H1 (cell line): ENCODE data around the gene ATP5MC2. TPM values are rescaled to one million over a fixed set of nuclear protein-coding genes. Genes with fewer than 3 reads are reported as not detected.

Experiments used
- CTCF ChIA-PET: fragments of 300-600 bp; sonication (Branson Sonifier 250); formaldehyde crosslinking; loops from one replicate; lab custom pipeline; 2021; ENCODE audit not compliant: partially characterized antibody; lab: Charles Lee
- POLR2A ChIA-PET: fragments of 300-600 bp; sonication (Branson Sonifier 250); formaldehyde crosslinking; loops from one replicate; lab custom pipeline; 2021; ENCODE audit warnings: inconsistent platforms; ENCODE audit not compliant: partially characterized antibody; lab: Charles Lee
- DNase-seq, 2 experiments: peaks; one replicate each; pipeline versions ENCODE4 v3.0.0 to v3.0.0-alpha.2; 2010 to 2022; ENCODE audit warnings: low spot score in 2 of 2, low read depth in 1 of 2, mixed read lengths in 1 of 2
- FAIRE-seq: peaks from 2 replicates; lab custom pipeline; 2011; peaks lifted over from hg19 to GRCh38; lab: Jason Lieb, UNC
- H2AFZ ChIP-seq: 2 replicates; pipeline ENCODE4 v1.8.1; 2012; ENCODE audit warnings: low read length, inconsistent platforms
- H2AK5ac ChIP-seq: 2 replicates; pipeline ENCODE4 v1.6.1; 2013; ENCODE audit warnings: low read depth, low read length
- H2BK120ac ChIP-seq: replicated peaks from 2 replicates; pipeline ENCODE3; 2013; ENCODE audit warnings: low read depth, low read length, inconsistent platforms
- H2BK12ac ChIP-seq: 2 replicates; pipeline ENCODE4 v1.6.1; 2013; ENCODE audit warnings: low read depth, low read length
- H2BK15ac ChIP-seq: 2 replicates; pipeline ENCODE4 v1.6.1; 2013; ENCODE audit warnings: low read length
- H2BK20ac ChIP-seq: 2 replicates; pipeline ENCODE4 v1.6.1; 2013; ENCODE audit warnings: low read length
- H2BK5ac ChIP-seq: 2 replicates; pipeline ENCODE4 v1.6.1; 2013; ENCODE audit warnings: low read depth, low read length
- H3K14ac ChIP-seq: 2 replicates; pipeline ENCODE4 v1.6.1; 2013; ENCODE audit warnings: inconsistent platforms; ENCODE audit not compliant: insufficient read length
- H3K18ac ChIP-seq: 2 replicates; pipeline ENCODE4 v1.6.1; 2013; ENCODE audit warnings: low read length; ENCODE audit errors: extremely low read depth
- H3K23ac ChIP-seq: 2 replicates; pipeline ENCODE4 v1.6.1; 2013; ENCODE audit warnings: inconsistent platforms; ENCODE audit not compliant: insufficient read length
- H3K23me2 ChIP-seq: 2 replicates; pipeline ENCODE4 v1.6.1; 2013; ENCODE audit warnings: low read depth, low read length
- H3K27ac ChIP-seq: 2 replicates; pipeline ENCODE4 v1.6.1; 2011; ENCODE audit warnings: low read depth, low read length, inconsistent platforms
- H3K27me3 ChIP-seq, 4 experiments: replicated peaks in 1 of 4; 1 replicate in 1 of 4; 2 replicates in 3 of 4; pipeline versions ENCODE4 v1.6.1 to v1.8.1; 2011 to 2013; ENCODE audit warnings: low read length in 3 of 4, mild to moderate bottlenecking in 3 of 4, inconsistent platforms in 2 of 4, mixed read lengths in 2 of 4, moderate library complexity in 1 of 4; ENCODE audit not compliant: control insufficient read depth in 3 of 4, insufficient read depth in 3 of 4; ENCODE audit errors: extremely low read depth in 1 of 4
- H3K36me3 ChIP-seq, 4 experiments: 2 replicates each; pipeline versions ENCODE4 v1.6.1 to v1.8.1; 2011 to 2013; ENCODE audit warnings: mild to moderate bottlenecking in 4 of 4, low read length in 3 of 4, moderate library complexity in 2 of 4, control low read depth in 1 of 4, inconsistent platforms in 1 of 4; ENCODE audit not compliant: insufficient read depth in 4 of 4, control insufficient read depth in 2 of 4
- H3K4ac ChIP-seq: replicated peaks from 2 replicates; pipeline ENCODE3; 2013; ENCODE audit warnings: low read length, low read depth, mixed read lengths, inconsistent platforms; ENCODE audit not compliant: insufficient read length
- H3K4me1 ChIP-seq, 4 experiments: replicated peaks in 1 of 4; 1 replicate in 1 of 4; 2 replicates in 3 of 4; pipeline versions ENCODE4 v1.6.1 to v1.8.1; 2011 to 2013; ENCODE audit warnings: low read length in 3 of 4, inconsistent platforms in 2 of 4, mixed read lengths in 1 of 4; ENCODE audit not compliant: insufficient read depth in 4 of 4, control insufficient read depth in 3 of 4
- H3K4me2 ChIP-seq, 2 experiments: 2 replicates each; pipeline versions ENCODE4 v1.6.1 to v1.8.1; 2011 to 2013; ENCODE audit warnings: low read depth in 2 of 2, low read length in 2 of 2, control low read depth in 1 of 2, inconsistent platforms in 1 of 2, mild to moderate bottlenecking in 1 of 2; ENCODE audit not compliant: insufficient read depth in 1 of 2
- H3K4me3 ChIP-seq, 4 experiments: fragments of 200-600, 300-600 bp in 1 of 4; sonication (generic), shearing (Covaris generic), sonication (Bioruptor Twin) in 1 of 4; 2 replicates each; pipeline versions ENCODE4 v1.5.1 to v1.8.1; 2011 to 2016; ENCODE audit warnings: low read length in 4 of 4, low read depth in 3 of 4, control low read depth in 2 of 4, inconsistent platforms in 2 of 4, mild to moderate bottlenecking in 2 of 4, mixed read lengths in 1 of 4, moderate library complexity in 1 of 4; ENCODE audit not compliant: insufficient read depth in 2 of 4; ENCODE audit errors: extremely low read depth in 1 of 4
- H3K56ac ChIP-seq: replicated peaks from 2 replicates; pipeline ENCODE3; 2013; ENCODE audit warnings: low read depth, mild to moderate bottlenecking, mixed read lengths, low read length, inconsistent platforms; ENCODE audit not compliant: insufficient read length
- H3K79me1 ChIP-seq: 2 replicates; pipeline ENCODE4 v1.6.1; 2013; ENCODE audit warnings: low read depth, low read length, control low read depth
- H3K79me2 ChIP-seq, 2 experiments: 2 replicates each; pipeline versions ENCODE4 v1.6.1 to v1.8.1; 2012 to 2013; ENCODE audit warnings: low read length in 2 of 2, mild to moderate bottlenecking in 2 of 2, inconsistent platforms in 1 of 2; ENCODE audit not compliant: insufficient read depth in 2 of 2, control insufficient read depth in 1 of 2
- H3K9ac ChIP-seq, 4 experiments: replicated peaks in 1 of 4; 1 replicate in 1 of 4; 2 replicates in 3 of 4; pipeline versions ENCODE4 v1.6.1 to v1.8.1; 2011 to 2013; ENCODE audit warnings: low read depth in 3 of 4, low read length in 3 of 4, control low read depth in 2 of 4, mild to moderate bottlenecking in 2 of 4, moderate library complexity in 2 of 4, inconsistent platforms in 1 of 4; ENCODE audit errors: extremely low read depth in 1 of 4
- H3K9me3 ChIP-seq, 2 experiments: 2 replicates each; pipeline versions ENCODE4 v1.6.1 to v1.8.1; 2012 to 2013; ENCODE audit warnings: mild to moderate bottlenecking in 2 of 2, moderate library complexity in 2 of 2, control low read depth in 1 of 2, inconsistent platforms in 1 of 2, low read depth in 1 of 2, low read length in 1 of 2, mixed read lengths in 1 of 2; ENCODE audit not compliant: insufficient read depth in 2 of 2
- H4K20me1 ChIP-seq, 2 experiments: replicated peaks in 1 of 2; 2 replicates each; pipeline versions ENCODE3 to v1.8.1; 2011 to 2013; ENCODE audit warnings: inconsistent platforms in 2 of 2, low read length in 2 of 2, mild to moderate bottlenecking in 1 of 2; ENCODE audit not compliant: insufficient read depth in 2 of 2, control insufficient read depth in 1 of 2
- H4K5ac ChIP-seq: 2 replicates; pipeline ENCODE4 v1.6.1; 2013; ENCODE audit warnings: low read length, low read depth, mixed read lengths, inconsistent platforms; ENCODE audit not compliant: insufficient read length
- H4K8ac ChIP-seq: 2 replicates; pipeline ENCODE4 v1.8.0; 2013; ENCODE audit warnings: mild to moderate bottlenecking, moderate library complexity, low read length, inconsistent platforms; ENCODE audit not compliant: insufficient read depth; ENCODE audit errors: extremely low read depth
- H4K91ac ChIP-seq: replicated peaks from 2 replicates; pipeline ENCODE3; 2013; ENCODE audit warnings: low read length, mixed read lengths, inconsistent platforms; ENCODE audit not compliant: insufficient read length
- ATF3 ChIP-seq: IDR thresholded peaks from 2 replicates; pipeline ENCODE4 v1.6.1; 2011; ENCODE audit warnings: low read depth, mild to moderate bottlenecking, low read length; ENCODE audit not compliant: insufficient read depth
- CBX5 ChIP-seq: fragments of 300-800, 300-1000 bp; sonication (generic); IDR thresholded peaks from 2 replicates; pipeline ENCODE4 v1.7.1; 2016; ENCODE audit warnings: antibody characterized with exemption, low read length, low read depth
- CEBPB ChIP-seq: IDR thresholded peaks from 2 replicates; pipeline ENCODE4 v1.6.1; 2012; ENCODE audit warnings: low read depth, low read length
- CREB1 ChIP-seq: IDR thresholded peaks from 2 replicates; pipeline ENCODE4 v1.6.1; 2012; ENCODE audit warnings: inconsistent platforms
- EP300 ChIP-seq, 2 experiments: IDR thresholded peaks; 1 replicate in 1 of 2; 2 replicates in 1 of 2; pipeline ENCODE4 v1.6.1; 2011 to 2012; ENCODE audit warnings: low read depth in 2 of 2, low read length in 2 of 2, mild to moderate bottlenecking in 2 of 2, borderline replicate concordance in 1 of 2, inconsistent platforms in 1 of 2, moderate library complexity in 1 of 2
- FOSL1 ChIP-seq: IDR thresholded peaks from 2 replicates; pipeline ENCODE4 v1.6.1; 2011; ENCODE audit warnings: mild to moderate bottlenecking, low read depth, low read length, moderate library complexity; ENCODE audit not compliant: insufficient read depth
- GTF2F1 ChIP-seq: IDR thresholded peaks from 2 replicates; pipeline ENCODE4 v1.6.1; 2012; ENCODE audit warnings: low read depth, low read length, improper control_type of control experiment, borderline replicate concordance
- JUN ChIP-seq: IDR thresholded peaks from 2 replicates; pipeline ENCODE4 v1.6.1; 2011; ENCODE audit warnings: low read depth, mild to moderate bottlenecking, improper control_type of control experiment, low read length
- MAFK ChIP-seq: IDR thresholded peaks from 2 replicates; pipeline ENCODE4 v1.6.1; 2012; ENCODE audit warnings: low read depth, mild to moderate bottlenecking, improper control_type of control experiment, low read length
- POLR2AphosphoS5 ChIP-seq: IDR thresholded peaks from 2 replicates; pipeline ENCODE4 v1.6.1; 2011; ENCODE audit warnings: low read depth, low read length
- POU5F1 ChIP-seq: IDR thresholded peaks from 2 replicates; pipeline ENCODE4 v1.6.1; 2011; ENCODE audit warnings: low read depth, mild to moderate bottlenecking, low read length, moderate library complexity
- RAD21 ChIP-seq, 2 experiments: IDR thresholded peaks in 1 of 2; conservative IDR thresholded peaks in 1 of 2; 2 replicates each; pipeline ENCODE4 v1.6.1; 2011; ENCODE audit warnings: low read depth in 2 of 2, low read length in 2 of 2, improper control_type of control experiment in 1 of 2, inconsistent platforms in 1 of 2, mild to moderate bottlenecking in 1 of 2, moderate library complexity in 1 of 2
- SIX5 ChIP-seq: IDR thresholded peaks from 2 replicates; pipeline ENCODE4 v1.6.1; 2011; ENCODE audit warnings: mild to moderate bottlenecking, low read depth, low read length
- TAF1 ChIP-seq: IDR thresholded peaks from 2 replicates; pipeline ENCODE4 v1.6.1; 2011; ENCODE audit warnings: mild to moderate bottlenecking, low read depth, low read length
- WGBS, 2 experiments: shearing (Covaris generic) in 1 of 2; methylation state at CpG; one replicate each; pipeline versions ENCODE4 v1.1.6 to v1.1.7; 2013 to 2015; ENCODE audit warnings: low lambda C conversion rate in 2 of 2, mixed read lengths in 2 of 2, inconsistent platforms in 1 of 2, low coverage in 1 of 2, missing lambda C conversion rate in 1 of 2; ENCODE audit not compliant: insufficient replicate concordance in 2 of 2, insufficient coverage in 1 of 2, insufficient read length in 1 of 2; ENCODE audit errors: extremely low coverage in 1 of 2, missing lambda C conversion rate in 1 of 2; 5-methylcytosine and 5-hydroxymethylcytosine counted together
- polyA plus RNA-seq, 7 experiments: library from polyadenylated mRNA; depleted of rRNA in 3 of 7; stranded (reverse) in 5 of 7; unstranded in 2 of 7; fragments of >200 nt in 5 of 7; fragments of 200-250 nt in 2 of 7; gene quantifications; 1 replicate in 5 of 7; 2 replicates in 1 of 7; 4 replicates in 1 of 7; pipeline versions ENCODE4 v1.2.1 to v1.2.3, GENCODE V29; 2011 to 2013; ENCODE audit warnings: missing spikeins in 2 of 7, mixed read lengths in 2 of 7
- total RNA-seq: library from RNA; stranded (reverse); fragmentation: NEBNext Ultra II Directional; extraction: Animal tissue kit (Norgen Biotek cat#: 25700); gene quantifications from 2 replicates; pipeline ENCODE4 v1.2.1, GENCODE V29; 2021

The ATP5MC2 gene
- total and polyA plus RNA-seq, 2 of the 8 experiments (the other 6 are each of a cell fraction or from before 2014, with no cell fraction given), result 408 to 952 TPM

- H4K20me1 ChIP-seq, result no peaks in the 10 kb centered on the region
- H2BK12ac ChIP-seq, result no peak overlapping the region
- no peak overlapping the region for H3K9ac ChIP-seq
- no peak overlapping the region for H2BK15ac ChIP-seq
- no peak overlapping the region for H4K8ac ChIP-seq
- H2AFZ ChIP-seq, result no peak overlapping the region
- no peak overlapping the region for H3K4me2 ChIP-seq
- H3K23ac ChIP-seq, result no peak overlapping the region
- H4K5ac ChIP-seq, result no peak overlapping the region
- no peak overlapping the region for H3K14ac ChIP-seq
- H3K79me2 ChIP-seq, result no peaks in the 10 kb centered on the region
- FAIRE-seq (no peak), DNase-seq (no peak)
- H3K9me3 ChIP-seq, result no peaks in the 10 kb centered on the region
- H2BK120ac ChIP-seq, result no peak overlapping the region
- H3K27ac ChIP-seq, result no peak overlapping the region; the same call in 1 of the 2 replicates
- H3K56ac ChIP-seq, result no peak overlapping the region
- CTCF ChIA-PET, result interaction anchor here (0.9 to 2.1 kb wide), 5 partner anchors 8 to 116 kb away, joined by 3 to 7 read pairs (median 6); partner anchors contain the start of gene ATP5MC2
- H3K79me1 ChIP-seq, result no peaks in the 10 kb centered on the region
- WGBS, 2 experiments, result 93% methylated on average over 5 of the region's 5 CpGs; no CpG with 5 or more reads in 1 of the 2 experiments
- H3K18ac ChIP-seq, result no peak overlapping the region
- no peak overlapping the region for H2AK5ac ChIP-seq
- peaks cover 3 to 13% (median 4%) of the 10 kb centered on the region in 4 experiments; a peak in 5 of 7 replicates for H3K4me1 ChIP-seq
- no peak overlapping the region for H2BK5ac ChIP-seq
- POLR2A ChIA-PET, result interaction anchor here (0.9 to 15.7 kb wide), 9 partner anchors 9 to 150 kb away, joined by 3 to 246 read pairs (median 4); partner anchors contain the start of gene ATP5MC2
- H3K4me3 ChIP-seq, result no peak overlapping the region
- peaks cover 4 to 21% (median 13%) of the 10 kb centered on the region in 4 experiments; a peak in 6 of 8 replicates for H3K36me3 ChIP-seq
- H3K27me3 ChIP-seq, result no peaks in the 10 kb centered on the region
- no peaks in the 10 kb centered on the region for H3K23me2 ChIP-seq
- H2BK20ac ChIP-seq, result no peak overlapping the region
- no peak overlapping the region for H4K91ac ChIP-seq
- no peak overlapping the region for H3K4ac ChIP-seq
- TF ChIP-seq CREB1, result no peak
- TF ChIP-seq RAD21 (IDR thresholded peaks at IDR 0.05 in 1 of 2, conservative IDR thresholded peaks at IDR 0.05 in 1 of 2; ENCODE audit: low read depth in 2 of 2, low read length in 2 of 2), result no peak
- no peak for TF ChIP-seq TAF1
- TF ChIP-seq ATF3, result no peak
- TF ChIP-seq EP300 (IDR thresholded peaks at IDR 0.05; ENCODE audit: borderline replicate concordance in 1 of 2, low read depth in 2 of 2, low read length in 2 of 2), result no peak
- no peak for TF ChIP-seq CBX5
- TF ChIP-seq POLR2AphosphoS5, result no peak; the same call in 1 of the 2 replicates
- TF ChIP-seq FOSL1, result no peak
- no peak for TF ChIP-seq SIX5
- TF ChIP-seq MAFK, result no peak
- TF ChIP-seq POU5F1, result no peak
- TF ChIP-seq CEBPB, result no peak
- no peak for TF ChIP-seq JUN
- no peak for TF ChIP-seq GTF2F1
Measured at GRCh38 chr12:53660041-53660440, 15.8 kb downstream of the ATP5MC2 start.
